Effector memory CD8-positive, alpha-beta T cell (primary cell): ENCODE measurements around the gene RPL29.
A peak's percentile ranks its signal among the peaks of the same experiment; 100 is the strongest.
"Not testable (repeated sequence)": the region's sequence is repeated elsewhere in the genome, so short reads cannot be mapped to it uniquely, and the experiment has no call there.

Source experiments
- ATAC-seq: fragments of 150-1000 bp; cut with Tn5 transposase; replicated peaks from 2 replicates; pipeline ENCODE4 v1.10.0; 2021; ENCODE audit warnings: mild to moderate bottlenecking, moderate library complexity
- DNase-seq, 3 experiments: peaks; one replicate each; pipeline ENCODE4 v3.0.0; 2021
- H3K27ac Mint-ChIP-seq, 2 donors: one replicate each; pipeline ENCODE4 v1.8.0; 2022; ENCODE audit warnings: mild to moderate bottlenecking in 2 of 2, mixed read lengths in 2 of 2, moderate library complexity in 2 of 2
- H3K27me3 Mint-ChIP-seq, 2 donors: one replicate each; pipeline ENCODE4 v1.8.0; 2022; ENCODE audit warnings: mixed read lengths in 2 of 2
- H3K36me3 Mint-ChIP-seq: one replicate; pipeline ENCODE4 v1.8.0; 2022; ENCODE audit warnings: mild to moderate bottlenecking, moderate library complexity, mixed read lengths; ENCODE audit not compliant: insufficient read depth
- H3K4me1 Mint-ChIP-seq, 2 donors: one replicate each; pipeline ENCODE4 v1.8.0; 2022; ENCODE audit warnings: low read depth in 2 of 2, mixed read lengths in 2 of 2
- H3K4me3 Mint-ChIP-seq, 2 donors: one replicate each; pipeline ENCODE4 v1.8.0; 2022; ENCODE audit warnings: mild to moderate bottlenecking in 2 of 2, mixed read lengths in 2 of 2, moderate library complexity in 2 of 2
- H3K9me3 Mint-ChIP-seq, 2 donors: one replicate each; pipeline ENCODE4 v1.8.0; 2022; ENCODE audit warnings: mixed read lengths in 2 of 2
- total RNA-seq, 9 experiments: gene quantifications; one replicate each; lab custom pipeline; 2026; lab: John Stamatoyannopoulos, UW

The RPL29 gene
- 322 to 653 (median 469) reads per million in 9 experiments for total RNA-seq

DNA sequence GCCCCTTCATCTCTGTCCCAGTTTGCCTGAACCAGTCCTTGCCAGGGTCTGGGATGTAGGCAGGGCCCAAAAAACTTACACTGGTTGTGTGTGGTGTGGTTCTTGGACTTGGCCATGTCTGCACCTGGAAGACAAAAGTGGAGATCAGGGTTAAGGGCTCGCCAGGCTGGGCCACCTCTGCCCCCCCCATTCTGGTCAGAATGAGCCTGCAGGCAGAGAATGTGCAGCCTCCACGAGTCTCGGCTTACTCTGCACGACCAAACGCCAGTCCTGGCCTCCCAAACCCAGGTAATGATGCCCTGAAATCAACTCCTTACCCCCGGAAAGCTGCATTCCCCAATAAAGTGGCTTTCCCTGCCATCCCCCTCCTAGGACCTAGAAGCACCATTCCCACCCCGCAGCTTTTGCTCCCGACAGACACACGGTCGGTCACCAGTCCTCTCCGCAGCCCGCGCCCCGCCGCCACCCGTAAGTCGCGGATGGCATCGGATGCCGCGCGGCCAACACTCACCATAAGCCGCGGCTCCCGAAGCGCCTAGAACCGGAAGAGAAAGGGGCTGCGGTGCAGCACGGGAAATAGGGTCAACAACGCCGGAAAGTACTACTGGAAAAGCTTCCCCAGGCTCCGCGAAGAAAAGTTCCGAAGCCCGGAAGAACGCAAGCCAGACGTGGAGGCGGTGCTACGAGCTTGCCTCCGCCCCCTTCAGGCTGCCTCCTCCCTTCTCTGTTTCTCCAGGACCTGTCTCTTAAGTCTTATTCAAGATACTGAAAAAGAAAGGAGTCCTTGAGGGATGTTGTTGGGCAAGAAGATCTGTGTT, at the start of gene RPL29:
TSS of gene RPL29 (minus strand) at position 550 of the 818 bp plus-strand sequence. CDS start at position 116, 434 bp downstream.
- H3K4me1 Mint-ChIP-seq: peaks cover 25 to 27% of the 10 kb centered on the region in 2 donors
- DNase-seq: peak; percentile 91 to 93 (median 91)
- peak; percentile 97 for ATAC-seq
- H3K27ac Mint-ChIP-seq: peak within 1 kb of the TSS; percentile 100
- H3K27me3 Mint-ChIP-seq: peaks cover 0 to 4% of the 10 kb centered on the region in 2 donors
- peak within 1 kb of the TSS; percentile 98 to 99 for H3K4me3 Mint-ChIP-seq
- H3K9me3 Mint-ChIP-seq: no peaks in the 10 kb centered on the region
- H3K36me3 Mint-ChIP-seq: peaks cover 38% of the 10 kb centered on the region

GRCh38 chr3:52044869-52045619, 49.3 kb upstream of the RPL29 start:
- ATAC-seq: no peak
- H3K4me3 Mint-ChIP-seq: no peak overlapping the region
- peaks cover 15% of the 10 kb centered on the region for H3K36me3 Mint-ChIP-seq
- peak overlapping the region; percentile 61 to 90 for H3K27ac Mint-ChIP-seq
- peaks cover 28 to 30% of the 10 kb centered on the region in 2 donors for H3K4me1 Mint-ChIP-seq
- DNase-seq: no peak
- no peaks in the 10 kb centered on the region for H3K27me3 Mint-ChIP-seq
- H3K9me3 Mint-ChIP-seq: no peaks in the 10 kb centered on the region

DNA sequence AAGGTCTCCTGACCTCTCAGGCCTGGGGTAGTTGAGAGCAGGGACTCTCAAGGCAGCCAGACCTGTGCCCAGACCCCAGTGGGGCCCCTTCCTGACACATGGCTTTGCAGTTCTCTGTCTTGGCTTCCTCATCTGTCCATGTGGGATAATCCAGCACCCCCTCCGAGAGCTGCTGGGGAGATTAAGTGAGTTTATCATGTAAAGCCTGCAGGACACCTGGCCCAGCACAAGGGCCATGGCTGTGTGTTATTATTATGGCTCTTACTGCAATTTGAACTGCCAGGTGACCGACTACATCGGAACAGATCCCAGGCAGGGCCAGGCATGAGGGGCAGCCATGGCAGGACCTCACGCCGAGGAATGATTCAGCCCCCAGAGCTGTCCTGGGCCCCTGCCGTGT, 48.1 kb upstream of the RPL29 start:
- H3K27ac Mint-ChIP-seq: peak overlapping the region; percentile 61 to 84
- DNase-seq (no peak), ATAC-seq (no peak)
- no peaks in the 10 kb centered on the region for H3K27me3 Mint-ChIP-seq
- peaks cover 19 to 23% of the 10 kb centered on the region in 2 donors for H3K4me1 Mint-ChIP-seq
- H3K9me3 Mint-ChIP-seq: no peaks in the 10 kb centered on the region
- peaks cover 5% of the 10 kb centered on the region for H3K36me3 Mint-ChIP-seq
- H3K4me3 Mint-ChIP-seq: no peak overlapping the region

GRCh38 chr3:52043039-52043438, 47.3 kb upstream of the RPL29 start:
- not testable (repeated sequence) for H3K36me3 Mint-ChIP-seq

DNA sequence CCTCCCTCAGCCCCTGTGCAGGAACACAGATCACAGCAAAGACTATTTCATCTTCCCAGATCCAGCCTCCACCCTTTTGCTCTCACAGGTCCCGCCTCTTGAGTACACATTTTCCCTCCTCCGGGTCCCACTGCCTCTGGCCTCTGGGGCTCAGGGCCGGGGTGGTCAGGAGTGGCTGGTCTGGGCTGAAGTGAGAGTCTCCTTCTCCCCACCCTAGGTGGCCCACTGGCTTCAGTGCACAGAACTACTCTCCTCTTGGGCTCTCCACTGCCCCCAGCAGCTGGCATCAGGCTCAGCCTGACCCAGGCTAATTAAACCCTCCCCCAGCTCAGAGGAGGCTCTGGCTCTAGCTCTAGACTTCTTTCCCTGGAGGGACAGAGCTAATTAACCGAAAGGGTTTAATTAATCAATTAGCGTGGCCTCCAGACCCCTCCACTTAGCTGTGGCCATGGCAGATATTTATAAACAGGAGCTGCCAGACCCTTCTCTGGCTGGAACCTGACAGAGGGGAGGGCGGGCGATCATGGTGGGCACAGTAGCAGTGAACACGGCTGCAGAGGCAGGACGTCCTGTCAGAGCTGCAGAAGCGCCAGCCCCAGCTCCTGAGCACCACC, 45.5 kb upstream of the RPL29 start:
- H3K27ac Mint-ChIP-seq: peak overlapping the region; percentile 33 to 93
- H3K4me3 Mint-ChIP-seq: no peak overlapping the region
- peaks cover 3% of the 10 kb centered on the region for H3K36me3 Mint-ChIP-seq
- H3K4me1 Mint-ChIP-seq: peaks cover 15 to 20% of the 10 kb centered on the region in 2 donors
- H3K9me3 Mint-ChIP-seq: no peaks in the 10 kb centered on the region
- DNase-seq (no peak), ATAC-seq (no peak)
- H3K27me3 Mint-ChIP-seq: no peaks in the 10 kb centered on the region

More at GRCh38 chr3:52043039-52043438, 47.3 kb upstream of the RPL29 start:
- not testable (repeated sequence) for ATAC-seq, H3K4me3 Mint-ChIP-seq, H3K27me3 Mint-ChIP-seq, DNase-seq, H3K9me3 Mint-ChIP-seq
- H3K27ac Mint-ChIP-seq: peak overlapping the region; percentile 36 to 84
- peaks cover 19 to 23% of the 10 kb centered on the region in 2 donors for H3K4me1 Mint-ChIP-seq

DNA sequence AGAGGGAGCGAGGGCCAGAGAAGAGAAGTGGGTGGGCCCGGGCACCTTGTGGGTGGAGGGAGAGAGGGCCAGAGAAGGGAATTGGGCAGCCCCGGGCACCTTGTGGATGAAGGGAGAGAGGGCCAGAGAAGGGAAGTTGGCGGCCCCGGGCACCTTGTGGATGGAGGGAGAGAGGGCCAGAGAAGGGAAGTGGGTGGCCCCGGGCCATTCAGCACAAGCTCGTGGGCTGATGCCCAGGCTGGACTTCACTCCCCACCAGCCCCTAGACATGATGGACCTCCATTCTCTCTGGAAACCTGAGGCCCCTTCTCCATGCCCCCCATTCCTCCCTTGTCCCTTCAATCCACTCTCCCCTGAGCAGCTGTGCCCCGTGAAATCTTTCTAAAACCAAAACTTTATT, 44.9 kb upstream of the RPL29 start:
- Mint-ChIP-seq H3K4me3 (no peak overlapping the region), H3K4me1 (peaks cover 14 to 19% of the 10 kb centered on the region in 2 donors), H3K9me3 (no peaks in the 10 kb centered on the region), H3K36me3 (peaks cover 3% of the 10 kb centered on the region), H3K27ac (peak overlapping the region; percentile 33 to 93), H3K27me3 (no peaks in the 10 kb centered on the region)
- DNase-seq (no peak), ATAC-seq (no peak)

DNA sequence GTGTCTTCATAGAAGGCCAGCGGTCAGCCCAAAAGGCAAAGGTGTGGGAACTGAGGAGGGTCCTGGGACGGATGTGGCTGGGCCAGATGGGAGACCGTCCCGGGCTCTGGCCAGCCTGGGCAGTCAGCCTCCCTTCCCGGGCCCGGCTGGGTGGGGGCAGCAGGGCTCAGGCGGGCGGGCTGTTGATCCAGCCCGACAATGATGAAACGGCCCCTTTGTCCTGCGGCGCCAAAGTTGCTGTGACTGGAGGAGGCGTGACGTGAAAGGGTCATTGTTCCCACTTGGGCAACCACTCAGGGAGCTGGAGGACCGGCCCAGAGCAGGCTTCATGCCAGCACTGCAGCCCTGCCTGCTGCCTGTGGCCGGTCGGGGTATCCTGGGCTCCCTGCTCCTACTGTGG, 44.2 kb upstream of the RPL29 start:
- H3K9me3 Mint-ChIP-seq: no peaks in the 10 kb centered on the region
- H3K27me3 Mint-ChIP-seq: no peaks in the 10 kb centered on the region
- no peak for ATAC-seq
- H3K27ac Mint-ChIP-seq: no peak overlapping the region
- no peak for DNase-seq
- H3K4me3 Mint-ChIP-seq: no peak overlapping the region
- peaks cover 3% of the 10 kb centered on the region for H3K36me3 Mint-ChIP-seq
- peaks cover 9 to 14% of the 10 kb centered on the region in 2 donors for H3K4me1 Mint-ChIP-seq

- H3K36me3 Mint-ChIP-seq: peaks cover 3% of the 10 kb centered on the region
- H3K4me1 Mint-ChIP-seq: peaks cover 9 to 14% of the 10 kb centered on the region in 2 donors
- no peak overlapping the region for H3K27ac Mint-ChIP-seq
- H3K4me3 Mint-ChIP-seq: no peak overlapping the region
- no peaks in the 10 kb centered on the region for H3K9me3 Mint-ChIP-seq
- DNase-seq (no peak), ATAC-seq (no peak)
- no peaks in the 10 kb centered on the region for H3K27me3 Mint-ChIP-seq
These were observed 43.7 kb upstream of the RPL29 start for GRCh38 chr3:52039426-52039825.

- no peak for DNase-seq
- Mint-ChIP-seq H3K4me1 (peaks cover 9 to 11% of the 10 kb centered on the region in 2 donors), H3K4me3 (no peak overlapping the region)
These were observed 42.5 kb upstream of the RPL29 start for GRCh38 chr3:52038227-52038626.

GRCh38 chr3:52037291-52037690, 41.6 kb upstream of the RPL29 start:
- Mint-ChIP-seq H3K27ac (peak overlapping the region in 1 of 2 donors; percentile 57), H3K4me1 (peaks cover 9 to 11% of the 10 kb centered on the region in 2 donors), H3K9me3 (no peaks in the 10 kb centered on the region), H3K4me3 (no peak overlapping the region), H3K27me3 (no peaks in the 10 kb centered on the region), H3K36me3 (peaks cover 3% of the 10 kb centered on the region)
- ATAC-seq: no peak
- no peak for DNase-seq

More at GRCh38 chr3:52038227-52038626, 42.5 kb upstream of the RPL29 start:
- H3K9me3 Mint-ChIP-seq: no peaks in the 10 kb centered on the region
- no peak overlapping the region for H3K27ac Mint-ChIP-seq
- ATAC-seq: no peak
- no peaks in the 10 kb centered on the region for H3K27me3 Mint-ChIP-seq
- peaks cover 3% of the 10 kb centered on the region for H3K36me3 Mint-ChIP-seq

- DNase-seq: no peak
- H3K36me3 Mint-ChIP-seq: peaks cover 3% of the 10 kb centered on the region
- H3K9me3 Mint-ChIP-seq: no peaks in the 10 kb centered on the region
- H3K4me3 Mint-ChIP-seq: no peak overlapping the region
- H3K4me1 Mint-ChIP-seq: peaks cover 5 to 7% of the 10 kb centered on the region in 2 donors
- ATAC-seq: peak; percentile 55
- H3K27ac Mint-ChIP-seq: peak overlapping the region in 1 of 2 donors; percentile 57
- H3K27me3 Mint-ChIP-seq: no peaks in the 10 kb centered on the region
These were observed 41.1 kb upstream of the RPL29 start for GRCh38 chr3:52036829-52037228.

DNA sequence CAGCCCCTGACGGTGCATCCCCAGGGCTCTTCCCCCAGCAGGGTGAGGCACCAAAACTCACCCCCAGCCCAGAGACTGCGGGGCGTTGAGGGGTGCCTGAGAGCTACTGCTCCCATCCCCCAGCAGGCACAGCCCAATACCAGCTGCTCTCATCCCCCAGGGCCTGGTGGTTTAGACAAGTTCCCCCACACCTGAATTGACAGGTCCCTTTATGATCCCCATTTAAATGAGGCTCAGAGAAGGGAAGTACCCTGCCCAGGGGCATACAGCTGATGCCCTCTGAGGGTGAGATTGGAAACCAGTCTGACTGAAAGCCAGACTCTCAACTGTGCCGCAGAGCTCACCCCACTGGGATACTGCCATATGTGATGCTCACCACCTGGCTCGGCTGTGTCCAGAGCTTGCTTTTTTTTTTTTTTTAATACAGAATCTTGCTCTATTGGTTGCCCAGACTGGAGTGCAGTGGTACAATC, 40.6 kb upstream of the RPL29 start:
- DNase-seq (no peak), ATAC-seq (no peak)
- peaks cover 3% of the 10 kb centered on the region for H3K36me3 Mint-ChIP-seq
- no peaks in the 10 kb centered on the region for H3K27me3 Mint-ChIP-seq
- no peak overlapping the region for H3K4me3 Mint-ChIP-seq
- H3K4me1 Mint-ChIP-seq: peaks cover 0 to 5% of the 10 kb centered on the region in 2 donors
- H3K27ac Mint-ChIP-seq: peak overlapping the region in 1 of 2 donors; percentile 57
- no peaks in the 10 kb centered on the region for H3K9me3 Mint-ChIP-seq

- no peak overlapping the region for H3K4me3 Mint-ChIP-seq
- no peaks in the 10 kb centered on the region for H3K27me3 Mint-ChIP-seq
These were observed 39.0 kb upstream of the RPL29 start for GRCh38 chr3:52034651-52035050.

More at GRCh38 chr3:52034651-52035050, 39.0 kb upstream of the RPL29 start:
- Mint-ChIP-seq H3K4me1 (peaks cover 0 to 4% of the 10 kb centered on the region in 2 donors), H3K36me3 (peaks cover 3% of the 10 kb centered on the region), H3K27ac (no peak overlapping the region), H3K9me3 (no peaks in the 10 kb centered on the region)
- ATAC-seq (no peak), DNase-seq (no peak)
